Inferior parietal cortex (tissue), 1 donor: ENCODE measurements around the gene ERBB3.
A peak's percentile ranks its signal among the peaks of the same experiment; 100 is the strongest.
"Not testable (repeated sequence)": the region's sequence is repeated elsewhere in the genome, so short reads cannot be mapped to it uniquely, and the experiment has no call there.

Experiments used
- DNase-seq: peaks from one replicate; pipeline ENCODE4 v3.0.0-alpha.2; 2016; ENCODE audit errors: extremely low spot score

Gene ERBB3

GRCh38 chr12:56079723-56080555, at the start of gene ERBB3:
ERBB3 (plus strand) TSS chr12:56080165; CDS start chr12:56080301, 136 bp downstream.
- peak; percentile 53 for DNase-seq

GRCh38 chr12:56031987-56032386, 48.0 kb upstream of the ERBB3 start:
- no peak for DNase-seq

- DNase-seq = no peak
Observed at GRCh38 chr12:56034586-56035332, 45.2 kb upstream of the ERBB3 start.

- no peak for DNase-seq
Observed at GRCh38 chr12:56037161-56037560, 42.8 kb upstream of the ERBB3 start.

GRCh38 chr12:56038022-56038655, 41.8 kb upstream of the ERBB3 start:
- DNase-seq = no peak

- DNase-seq = no peak
Observed at GRCh38 chr12:56040151-56040550, 39.8 kb upstream of the ERBB3 start.

GRCh38 chr12:56040963-56041551, 38.9 kb upstream of the ERBB3 start:
- DNase-seq = no peak

- DNase-seq = peak; percentile 98
Observed at GRCh38 chr12:56041552-56042429, 38.2 kb upstream of the ERBB3 start, which contains the start of gene RPS26. RPS26 (plus strand) TSS chr12:56041918; CDS start chr12:56042167, 249 bp downstream.

- not testable (repeated sequence) for DNase-seq
Observed at GRCh38 chr12:56042430-56042813, 37.5 kb upstream of the ERBB3 start.

GRCh38 chr12:56042843-56043242, 37.1 kb upstream of the ERBB3 start:
- DNase-seq = no peak

GRCh38 chr12:56046027-56046780, 33.8 kb upstream of the ERBB3 start:
- no peak for DNase-seq

- DNase-seq = no peak
Observed at GRCh38 chr12:56053407-56053893, 26.5 kb upstream of the ERBB3 start.

- DNase-seq = not testable (repeated sequence)
Observed at GRCh38 chr12:56059964-56060363, 20.0 kb upstream of the ERBB3 start.

GRCh38 chr12:56061982-56062381, 18.0 kb upstream of the ERBB3 start:
- DNase-seq = no peak

GRCh38 chr12:56062996-56063395, 17.0 kb upstream of the ERBB3 start:
- no peak for DNase-seq

- no peak for DNase-seq
Observed at GRCh38 chr12:56071648-56072047, 8.3 kb upstream of the ERBB3 start.

- no peak for DNase-seq
Observed at GRCh38 chr12:56074396-56074795, 5.6 kb upstream of the ERBB3 start.

- DNase-seq = not testable (repeated sequence)
Observed at GRCh38 chr12:56077966-56078365, 2.0 kb upstream of the ERBB3 start.

- DNase-seq = no peak
Observed at GRCh38 chr12:56078427-56078826, 1.5 kb upstream of the ERBB3 start.
